Measurements from ENCODE around the gene RHBDD3.

RHBDD3 gene

GRCh38 chr22:29301716-29302401 lies 34.1 kb upstream of the RHBDD3 start:
- Histone ChIP-seq H3K36me3 (peaks cover 54% of the 10 kb centered on the region), H3K9me3 (no peaks in the 10 kb centered on the region), H3K27me3 (peaks cover 30% of the 10 kb centered on the region), H3K4me1 (ENCODE audit: control insufficient read depth in 1 of 2, insufficient read depth in 1 of 2, low read depth in 1 of 2, low read length in 1 of 2) (peaks cover 4 to 9% of the 10 kb centered on the region in 2 experiments), H3K4me3 (ENCODE audit: low read depth in 1 of 2, low read length in 1 of 2) (no peak overlapping the region), H3K27ac (no peak overlapping the region)
- TF ChIP-seq CTCF (IDR thresholded peaks at IDR 0.05), result no peak

- no peak for TF ChIP-seq CTCF (IDR thresholded peaks at IDR 0.05)
- Histone ChIP-seq H3K27me3 (peaks cover 22% of the 10 kb centered on the region), H3K27ac (peak overlapping the region; percentile 2), H3K4me3 (ENCODE audit: low read depth in 1 of 2, low read length in 1 of 2) (no peak overlapping the region), H3K9me3 (no peaks in the 10 kb centered on the region), H3K36me3 (peaks cover 63% of the 10 kb centered on the region), H3K4me1 (ENCODE audit: control insufficient read depth in 1 of 2, insufficient read depth in 1 of 2, low read depth in 1 of 2, low read length in 1 of 2) (no peaks in the 10 kb centered on the region)
These were observed 33.2 kb upstream of the RHBDD3 start for GRCh38 chr22:29300807-29301601.

GRCh38 chr22:29300467-29300806 lies 32.7 kb upstream of the RHBDD3 start:
- no peak overlapping the region for H3K4me3 ChIP-seq (ENCODE audit: low read depth in 1 of 2, low read length in 1 of 2)
- peak overlapping the region; percentile 2 for H3K27ac ChIP-seq
- TF ChIP-seq CTCF (IDR thresholded peaks at IDR 0.05), result no peak
- H3K27me3 ChIP-seq, result peaks cover 16% of the 10 kb centered on the region
- no peaks in the 10 kb centered on the region for H3K4me1 ChIP-seq (ENCODE audit: control insufficient read depth in 1 of 2, insufficient read depth in 1 of 2, low read depth in 1 of 2, low read length in 1 of 2)
- no peaks in the 10 kb centered on the region for H3K9me3 ChIP-seq
- H3K36me3 ChIP-seq, result peaks cover 69% of the 10 kb centered on the region

GRCh38 chr22:29299136-29299900 lies 31.5 kb upstream of the RHBDD3 start:
- H3K36me3 ChIP-seq, result peaks cover 80% of the 10 kb centered on the region
- no peaks in the 10 kb centered on the region for H3K4me1 ChIP-seq (ENCODE audit: control insufficient read depth in 1 of 2, insufficient read depth in 1 of 2, low read depth in 1 of 2, low read length in 1 of 2)
- TF ChIP-seq CTCF (IDR thresholded peaks at IDR 0.05), result no peak
- no peak overlapping the region for H3K4me3 ChIP-seq (ENCODE audit: low read depth in 1 of 2, low read length in 1 of 2)
- H3K9me3 ChIP-seq, result no peaks in the 10 kb centered on the region
- no peak overlapping the region for H3K27ac ChIP-seq
- peaks cover 5% of the 10 kb centered on the region for H3K27me3 ChIP-seq

GRCh38 chr22:29298641-29299040 lies 30.9 kb upstream of the RHBDD3 start:
- H3K36me3 ChIP-seq, result peaks cover 87% of the 10 kb centered on the region

More at GRCh38 chr22:29298641-29299040, 30.9 kb upstream of the RHBDD3 start:
- no peaks in the 10 kb centered on the region for H3K9me3 ChIP-seq
- no peaks in the 10 kb centered on the region for H3K4me1 ChIP-seq (ENCODE audit: control insufficient read depth in 1 of 2, insufficient read depth in 1 of 2, low read depth in 1 of 2, low read length in 1 of 2)
- no peak overlapping the region for H3K27ac ChIP-seq
- no peak for TF ChIP-seq CTCF (IDR thresholded peaks at IDR 0.05)
- H3K27me3 ChIP-seq, result no peaks in the 10 kb centered on the region
- no peak overlapping the region for H3K4me3 ChIP-seq (ENCODE audit: low read depth in 1 of 2, low read length in 1 of 2)
